Measurements from ENCODE around the gene MAP2K6. TPM values are rescaled to one million over a fixed set of nuclear protein-coding genes. Genes with fewer than 3 reads are reported as not detected.

MAP2K6 gene
- total and polyA plus RNA-seq, 10 of the 15 experiments (the other 5 are each of a cell fraction or from before 2014, with no cell fraction given), result 15.6 to 70.3 (median 22.9) TPM

DNA sequence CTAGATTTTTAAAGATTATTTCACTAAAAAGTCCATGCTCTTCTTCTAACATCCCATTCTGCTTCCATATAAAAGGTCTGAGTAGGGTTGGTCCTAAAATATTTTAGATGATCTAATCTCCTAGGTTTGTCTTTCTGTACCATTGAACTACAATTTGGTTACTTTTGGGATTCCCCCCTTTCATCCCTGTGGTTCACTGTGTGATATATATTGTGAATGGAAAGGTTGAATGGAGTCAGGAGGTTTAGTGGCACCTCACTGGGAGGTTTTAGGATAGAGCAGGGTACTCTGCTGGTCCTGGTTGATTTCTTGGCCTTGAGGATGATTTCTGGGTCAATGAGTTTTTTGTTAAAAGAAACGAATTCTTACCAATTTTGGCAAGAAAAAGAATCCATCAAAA, 29.5 kb downstream of the MAP2K6 start:
- intact Hi-C loops (cut with micrococcal nuclease; ENCODE audit: unreplicated experiment), result no loop called here
- SMC1A ChIA-PET (ENCODE audit: uncharacterized antibody, unreplicated experiment), result interaction anchor here (1.1 kb wide), 1 partner anchor 81 kb away, joined by 3 read pairs; no protein-coding TSS in a partner anchor
- TF ChIP-seq RCOR1 (conservative IDR thresholded peaks at IDR 0.05; ENCODE audit: low read depth, low read length) (no peak), MTA2 (IDR thresholded peaks at IDR 0.05; ENCODE audit: low read depth) (no peak), EP300 (IDR thresholded peaks at IDR 0.05; ENCODE audit: borderline replicate concordance in 1 of 2, control insufficient read depth in 1 of 2, low read depth in 2 of 2, low read length in 2 of 2) (no peak), HDGF (IDR thresholded peaks at IDR 0.05) (no peak), TBL1XR1 (IDR thresholded peaks at IDR 0.05; ENCODE audit: low read depth, low read length) (no peak), CHD2 (IDR thresholded peaks at IDR 0.05; ENCODE audit: borderline replicate concordance, low read depth, low read length) (no peak), KAT2A (conservative IDR thresholded peaks at IDR 0.05; ENCODE audit: control insufficient read depth, low read depth, low read length) (no peak), NR2C2 (IDR thresholded peaks at IDR 0.05; ENCODE audit: borderline replicate concordance, control insufficient read depth, insufficient read length, low read depth) (no peak), RFX5 (IDR thresholded peaks at IDR 0.05; ENCODE audit: low read depth, low read length) (no peak), DPF2 (IDR thresholded peaks at IDR 0.05) (no peak), CHD1 (IDR thresholded peaks at IDR 0.05; ENCODE audit: low read depth, low read length) (no peak)
- TF ChIP-seq, protein P1, sequence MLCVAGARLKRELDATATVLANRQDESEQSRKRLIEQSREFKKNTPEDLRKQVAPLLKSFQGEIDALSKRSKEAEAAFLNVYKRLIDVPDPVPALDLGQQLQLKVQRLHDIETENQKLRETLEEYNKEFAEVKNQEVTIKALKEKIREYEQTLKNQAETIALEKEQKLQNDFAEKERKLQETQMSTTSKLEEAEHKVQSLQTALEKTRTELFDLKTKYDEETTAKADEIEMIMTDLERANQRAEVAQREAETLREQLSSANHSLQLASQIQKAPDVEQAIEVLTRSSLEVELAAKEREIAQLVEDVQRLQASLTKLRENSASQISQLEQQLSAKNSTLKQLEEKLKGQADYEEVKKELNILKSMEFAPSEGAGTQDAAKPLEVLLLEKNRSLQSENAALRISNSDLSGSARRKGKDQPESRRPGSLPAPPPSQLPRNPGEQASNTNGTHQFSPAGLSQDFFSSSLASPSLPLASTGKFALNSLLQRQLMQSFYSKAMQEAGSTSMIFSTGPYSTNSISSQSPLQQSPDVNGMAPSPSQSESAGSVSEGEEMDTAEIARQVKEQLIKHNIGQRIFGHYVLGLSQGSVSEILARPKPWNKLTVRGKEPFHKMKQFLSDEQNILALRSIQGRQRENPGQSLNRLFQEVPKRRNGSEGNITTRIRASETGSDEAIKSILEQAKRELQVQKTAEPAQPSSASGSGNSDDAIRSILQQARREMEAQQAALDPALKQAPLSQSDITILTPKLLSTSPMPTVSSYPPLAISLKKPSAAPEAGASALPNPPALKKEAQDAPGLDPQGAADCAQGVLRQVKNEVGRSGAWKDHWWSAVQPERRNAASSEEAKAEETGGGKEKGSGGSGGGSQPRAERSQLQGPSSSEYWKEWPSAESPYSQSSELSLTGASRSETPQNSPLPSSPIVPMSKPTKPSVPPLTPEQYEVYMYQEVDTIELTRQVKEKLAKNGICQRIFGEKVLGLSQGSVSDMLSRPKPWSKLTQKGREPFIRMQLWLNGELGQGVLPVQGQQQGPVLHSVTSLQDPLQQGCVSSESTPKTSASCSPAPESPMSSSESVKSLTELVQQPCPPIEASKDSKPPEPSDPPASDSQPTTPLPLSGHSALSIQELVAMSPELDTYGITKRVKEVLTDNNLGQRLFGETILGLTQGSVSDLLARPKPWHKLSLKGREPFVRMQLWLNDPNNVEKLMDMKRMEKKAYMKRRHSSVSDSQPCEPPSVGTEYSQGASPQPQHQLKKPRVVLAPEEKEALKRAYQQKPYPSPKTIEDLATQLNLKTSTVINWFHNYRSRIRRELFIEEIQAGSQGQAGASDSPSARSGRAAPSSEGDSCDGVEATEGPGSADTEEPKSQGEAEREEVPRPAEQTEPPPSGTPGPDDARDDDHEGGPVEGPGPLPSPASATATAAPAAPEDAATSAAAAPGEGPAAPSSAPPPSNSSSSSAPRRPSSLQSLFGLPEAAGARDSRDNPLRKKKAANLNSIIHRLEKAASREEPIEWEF (IDR thresholded peaks at IDR 0.05; ENCODE audit: insufficient replicate concordance, low read depth, low read length), result no peak
- TF ChIP-seq, protein P2, sequence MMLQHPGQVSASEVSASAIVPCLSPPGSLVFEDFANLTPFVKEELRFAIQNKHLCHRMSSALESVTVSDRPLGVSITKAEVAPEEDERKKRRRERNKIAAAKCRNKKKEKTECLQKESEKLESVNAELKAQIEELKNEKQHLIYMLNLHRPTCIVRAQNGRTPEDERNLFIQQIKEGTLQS (IDR thresholded peaks at IDR 0.05; ENCODE audit: borderline replicate concordance, extremely low read depth, low read depth, low read length), result no peak
- TF ChIP-seq, protein P3, sequence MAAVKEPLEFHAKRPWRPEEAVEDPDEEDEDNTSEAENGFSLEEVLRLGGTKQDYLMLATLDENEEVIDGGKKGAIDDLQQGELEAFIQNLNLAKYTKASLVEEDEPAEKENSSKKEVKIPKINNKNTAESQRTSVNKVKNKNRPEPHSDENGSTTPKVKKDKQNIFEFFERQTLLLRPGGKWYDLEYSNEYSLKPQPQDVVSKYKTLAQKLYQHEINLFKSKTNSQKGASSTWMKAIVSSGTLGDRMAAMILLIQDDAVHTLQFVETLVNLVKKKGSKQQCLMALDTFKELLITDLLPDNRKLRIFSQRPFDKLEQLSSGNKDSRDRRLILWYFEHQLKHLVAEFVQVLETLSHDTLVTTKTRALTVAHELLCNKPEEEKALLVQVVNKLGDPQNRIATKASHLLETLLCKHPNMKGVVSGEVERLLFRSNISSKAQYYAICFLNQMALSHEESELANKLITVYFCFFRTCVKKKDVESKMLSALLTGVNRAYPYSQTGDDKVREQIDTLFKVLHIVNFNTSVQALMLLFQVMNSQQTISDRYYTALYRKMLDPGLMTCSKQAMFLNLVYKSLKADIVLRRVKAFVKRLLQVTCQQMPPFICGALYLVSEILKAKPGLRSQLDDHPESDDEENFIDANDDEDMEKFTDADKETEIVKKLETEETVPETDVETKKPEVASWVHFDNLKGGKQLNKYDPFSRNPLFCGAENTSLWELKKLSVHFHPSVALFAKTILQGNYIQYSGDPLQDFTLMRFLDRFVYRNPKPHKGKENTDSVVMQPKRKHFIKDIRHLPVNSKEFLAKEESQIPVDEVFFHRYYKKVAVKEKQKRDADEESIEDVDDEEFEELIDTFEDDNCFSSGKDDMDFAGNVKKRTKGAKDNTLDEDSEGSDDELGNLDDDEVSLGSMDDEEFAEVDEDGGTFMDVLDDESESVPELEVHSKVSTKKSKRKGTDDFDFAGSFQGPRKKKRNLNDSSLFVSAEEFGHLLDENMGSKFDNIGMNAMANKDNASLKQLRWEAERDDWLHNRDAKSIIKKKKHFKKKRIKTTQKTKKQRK (IDR thresholded peaks at IDR 0.05; ENCODE audit: low read depth, low read length), result no peak

More for the DNA sequence above, 29.5 kb downstream of the MAP2K6 start:
- DNase-seq (ENCODE audit: low read depth, low spot score), result no peak
- ChIA-PET RAD21 (ENCODE audit: unreplicated experiment) (no interaction called here), CTCF (interaction anchor here (1.3 kb wide), 1 partner anchor 11 kb away, joined by 3 read pairs; no protein-coding TSS in a partner anchor), POLR2A (interaction anchor here (0.6 kb wide), 1 partner anchor 22 kb away, joined by 3 read pairs; no protein-coding TSS in a partner anchor)
- FAIRE-seq, result no peak
- no TSS peak for BruUV-seq (replicated peaks)
- H3K27ac ChIP-seq (ENCODE audit: control insufficient read depth, insufficient read depth), result no peak overlapping the region
- no peaks in the 10 kb centered on the region for H3K36me3 ChIP-seq (ENCODE audit: control insufficient read depth in 2 of 2, insufficient read depth in 2 of 2, low read length in 1 of 2)
- ATAC-seq, result no peak
- H4K20me1 ChIP-seq (ENCODE audit: control insufficient read depth, insufficient read depth), result no peaks in the 10 kb centered on the region
- no peak overlapping the region for H2AFZ ChIP-seq (ENCODE audit: control insufficient read depth, low read depth, low read length)
- no peaks in the 10 kb centered on the region for H3K27me3 ChIP-seq (replicated peaks in 1 of 2; ENCODE audit: control insufficient read depth in 2 of 2, insufficient read depth in 2 of 2, low read length in 1 of 2)
- in situ Hi-C loops (cut with MboI), result no loop called here
- 95% methylated on average over 1 of the region's 1 CpG for WGBS (ENCODE audit: insufficient coverage, insufficient replicate concordance, low lambda C conversion rate, missing lambda C conversion rate)
- no peaks in the 10 kb centered on the region for H3K4me1 ChIP-seq (ENCODE audit: control insufficient read depth, insufficient read depth, low read length)
- H3K4me2 ChIP-seq (ENCODE audit: control insufficient read depth, insufficient read depth), result no peak overlapping the region
- no peak overlapping the region for H3K4me3 ChIP-seq
- H3K79me2 ChIP-seq (ENCODE audit: control insufficient read depth, insufficient read depth, low read length), result no peaks in the 10 kb centered on the region
- peaks cover 2% of the 10 kb centered on the region; the same call in 2 of the 3 replicates for H3K9me3 ChIP-seq (replicated peaks; ENCODE audit: control insufficient read depth, insufficient read depth, low read length)
- no peak overlapping the region for H3K9ac ChIP-seq (ENCODE audit: control insufficient read depth, insufficient read depth, low read length)
